MCF 10A (cell line): ENCODE data around the gene GNAO1. TPM values are rescaled to one million over a fixed set of nuclear protein-coding genes. Genes with fewer than 3 reads are reported as not detected.
A peak's percentile ranks its signal among the peaks of the same experiment; 100 is the strongest.

Experiments
- BruUV-seq: library from RNA; stranded (reverse); fragments of 400-500 nt; replicated peaks from 2 replicates; lab custom pipeline; 2021; lab: Mats Ljungman, UMichigan
- CTCF ChIA-PET: fragments of 300-600 bp; sonication (Branson Sonifier 250); formaldehyde crosslinking; extraction: SDS; loops from one replicate; lab custom pipeline; 2021; ENCODE audit warnings: antibody characterized with exemption, inconsistent platforms; lab: Yijun Ruan, JAX
- POLR2A ChIA-PET: fragments of 300-600, 350-650 bp; sonication (Branson Sonifier 250); formaldehyde crosslinking; extraction: SDS; loops from one replicate; lab custom pipeline; 2020; ENCODE audit warnings: antibody characterized with exemption, inconsistent platforms; lab: Yijun Ruan, JAX
- DNase-seq: peaks from one replicate; pipeline ENCODE4 v3.0.0-alpha.2; 2018; ENCODE audit not compliant: unreplicated experiment
- H3K27ac Mint-ChIP-seq: one replicate; pipeline ENCODE4 v1.8.0; 2022; ENCODE audit warnings: mild to moderate bottlenecking, low read depth, mixed read lengths; ENCODE audit not compliant: unreplicated experiment
- H3K27me3 Mint-ChIP-seq: one replicate; pipeline ENCODE4 v1.8.0; 2022; ENCODE audit warnings: mixed read lengths; ENCODE audit not compliant: insufficient read depth, unreplicated experiment
- H3K36me3 Mint-ChIP-seq: one replicate; pipeline ENCODE4 v1.8.0; 2022; ENCODE audit warnings: mild to moderate bottlenecking, moderate library complexity, mixed read lengths; ENCODE audit not compliant: insufficient read depth, unreplicated experiment
- H3K4me1 Mint-ChIP-seq: one replicate; pipeline ENCODE4 v1.8.0; 2022; ENCODE audit warnings: mixed read lengths; ENCODE audit not compliant: insufficient read depth, unreplicated experiment
- H3K4me3 Mint-ChIP-seq: one replicate; pipeline ENCODE4 v1.8.0; 2022; ENCODE audit warnings: mild to moderate bottlenecking, moderate library complexity, mixed read lengths; ENCODE audit not compliant: unreplicated experiment
- H3K9me3 Mint-ChIP-seq: one replicate; pipeline ENCODE4 v1.8.0; 2022; ENCODE audit warnings: mixed read lengths; ENCODE audit not compliant: unreplicated experiment
- CTCF ChIP-seq: fragments of 200-600 bp; IDR thresholded peaks from one replicate; pipeline ENCODE4 v1.8.0; 2022; ENCODE audit warnings: antibody characterized with exemption, mild to moderate bottlenecking; ENCODE audit not compliant: unreplicated experiment
- intact Hi-C: fragments of 100-400 bp; cut with micrococcal nuclease; formaldehyde crosslinking; loops from 2 replicates; pipeline ENCODE4 v1.14.1; 2022
- total RNA-seq: library from RNA; stranded (reverse); gene quantifications from 2 replicates; pipeline ENCODE4 v1.2.3, GENCODE V29; 2022

The GNAO1 gene
- total RNA-seq, 1 experiment from 2014 or later: 0.44 TPM

GRCh38 chr16:56277075-56277474 is 85.8 kb downstream of the GNAO1 start:
- Mint-ChIP-seq H3K4me1 (no peaks in the 10 kb centered on the region), H3K9me3 (no peaks in the 10 kb centered on the region), H3K27me3 (peaks cover 60% of the 10 kb centered on the region), H3K4me3 (no peak overlapping the region), H3K36me3 (no peaks in the 10 kb centered on the region), H3K27ac (no peak overlapping the region)
- ChIA-PET POLR2A (no interaction called here), CTCF (interaction anchor here (0.5 to 1.6 kb wide), 4 partner anchors 11 to 42 kb away, joined by 3 to 8 read pairs (median 4); no protein-coding TSS in a partner anchor)
- TF ChIP-seq CTCF: peak; percentile 29
- intact Hi-C loops: no loop called here
- DNase-seq: peak; percentile 11
- BruUV-seq: no TSS peak

- POLR2A ChIA-PET: no interaction called here
- no peak overlapping the region for H3K4me3 Mint-ChIP-seq
- CTCF ChIA-PET: interaction anchor here (0.6 to 1.9 kb wide), 8 partner anchors 9 to 686 kb away, joined by 3 to 5 read pairs (median 4); no protein-coding TSS in a partner anchor
- DNase-seq: no peak
- intact Hi-C loops: no loop called here
- no peak overlapping the region for H3K27ac Mint-ChIP-seq
- peaks cover 56% of the 10 kb centered on the region for H3K27me3 Mint-ChIP-seq
- no peak for TF ChIP-seq CTCF
- H3K36me3 Mint-ChIP-seq: no peaks in the 10 kb centered on the region
- no peaks in the 10 kb centered on the region for H3K9me3 Mint-ChIP-seq
- no TSS peak for BruUV-seq
- H3K4me1 Mint-ChIP-seq: no peaks in the 10 kb centered on the region
These were observed 87.0 kb downstream of the GNAO1 start for GRCh38 chr16:56278196-56278855.

GRCh38 chr16:56279132-56279531 is 87.8 kb downstream of the GNAO1 start:
- ChIA-PET POLR2A (no interaction called here), CTCF (interaction anchor here (1.3 to 1.9 kb wide), 3 partner anchors 8 to 238 kb away, joined by 3 to 5 read pairs (median 4); no protein-coding TSS in a partner anchor)
- DNase-seq: no peak
- H3K4me1 Mint-ChIP-seq: no peaks in the 10 kb centered on the region
- H3K27me3 Mint-ChIP-seq: peaks cover 55% of the 10 kb centered on the region
- TF ChIP-seq CTCF: no peak
- no peaks in the 10 kb centered on the region for H3K36me3 Mint-ChIP-seq
- BruUV-seq: no TSS peak
- intact Hi-C loops: no loop called here
- no peaks in the 10 kb centered on the region for H3K9me3 Mint-ChIP-seq
- H3K27ac Mint-ChIP-seq: no peak overlapping the region
- H3K4me3 Mint-ChIP-seq: no peak overlapping the region

- intact Hi-C loops: no loop called here
- ChIA-PET POLR2A (no interaction called here), CTCF (interaction anchor here (0.6 to 1.9 kb wide), 6 partner anchors 15 to 335 kb away, joined by 3 to 5 read pairs (median 4); no protein-coding TSS in a partner anchor)
- H3K36me3 Mint-ChIP-seq: no peaks in the 10 kb centered on the region
- no TSS peak for BruUV-seq
- no peak overlapping the region for H3K27ac Mint-ChIP-seq
- H3K4me1 Mint-ChIP-seq: no peaks in the 10 kb centered on the region
- H3K9me3 Mint-ChIP-seq: no peaks in the 10 kb centered on the region
- no peak for TF ChIP-seq CTCF
- H3K4me3 Mint-ChIP-seq: no peak overlapping the region
- peaks cover 51% of the 10 kb centered on the region for H3K27me3 Mint-ChIP-seq
- DNase-seq: no peak
These were observed 88.6 kb downstream of the GNAO1 start for GRCh38 chr16:56279914-56280313.
